WI38 (cell line): ENCODE measurements around the gene MT1B.

Experiments used
- H3K4me3 ChIP-seq: 2 replicates; pipeline ENCODE4 v1.5.1; 2011; ENCODE audit warnings: low read depth, mild to moderate bottlenecking, control low read depth, low read length
- CTCF ChIP-seq: IDR thresholded peaks from 2 replicates; pipeline ENCODE4 v1.5.1; 2012; ENCODE audit warnings: low read depth, mild to moderate bottlenecking, control low read depth, low read length

The MT1B gene

DNA sequence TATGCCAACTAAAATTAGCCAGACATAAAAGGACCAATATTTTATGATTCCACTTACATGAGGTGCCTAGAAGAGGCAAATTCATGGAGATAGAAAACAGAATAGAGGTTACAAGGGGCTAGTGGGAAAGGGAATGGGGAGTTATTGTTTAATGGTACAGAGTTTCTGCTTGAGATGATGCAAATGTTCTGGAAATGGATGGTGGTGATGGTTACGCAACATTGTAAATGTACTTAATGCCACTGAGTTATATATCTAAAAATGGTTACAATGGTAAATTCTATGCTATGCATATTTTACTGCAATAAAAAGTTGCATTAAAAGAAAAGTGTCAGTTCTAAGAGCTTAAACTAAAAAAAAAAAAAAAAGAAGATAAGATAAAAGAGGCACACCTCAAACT is 48.5 kb downstream of the MT1B start:
- no peak overlapping the region for H3K4me3 ChIP-seq
- TF ChIP-seq CTCF = no peak

DNA sequence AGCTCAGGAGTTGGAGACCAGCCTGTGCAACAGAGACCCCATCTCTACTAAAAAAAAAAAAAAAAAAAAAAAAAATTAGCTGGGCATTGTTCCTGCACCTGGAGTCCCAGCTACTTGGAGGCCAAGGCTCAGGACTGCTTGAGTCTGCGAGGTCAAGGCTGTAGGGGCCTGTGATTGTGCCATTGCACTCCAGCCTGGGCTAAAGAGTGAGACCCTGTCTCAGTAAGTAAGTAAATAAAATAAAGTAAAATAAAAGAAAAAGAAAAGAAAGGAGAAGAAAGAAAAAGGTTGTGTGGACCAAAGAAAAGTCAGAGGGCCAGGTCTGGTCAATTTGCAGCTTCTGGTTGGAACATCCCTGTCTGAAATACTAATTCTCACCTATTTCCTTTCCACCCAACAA is 48.9 kb downstream of the MT1B start:
- no peak overlapping the region for H3K4me3 ChIP-seq
- no peak for TF ChIP-seq CTCF

GRCh38 chr16:56701534-56701933 is 49.8 kb downstream of the MT1B start:
- TF ChIP-seq CTCF = no peak
- H3K4me3 ChIP-seq = no peak overlapping the region
